DMS53 treated with DMSO at 0.1 percent for 48 hours (cell line): Measurements from ENCODE around the gene XAGE2.
"Not testable (repeated sequence)": the region's sequence is repeated elsewhere in the genome, so short reads cannot be mapped to it uniquely, and the experiment has no call there.

ENCODE experiments used
- DNase-seq: peaks from one replicate; lab custom pipeline; 2025; ENCODE audit not compliant: unreplicated experiment; lab: John Stamatoyannopoulos, UW

XAGE2 gene, protein sequence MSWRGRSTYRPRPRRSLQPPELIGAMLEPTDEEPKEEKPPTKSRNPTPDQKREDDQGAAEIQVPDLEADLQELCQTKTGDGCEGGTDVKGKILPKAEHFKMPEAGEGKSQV

DNA sequence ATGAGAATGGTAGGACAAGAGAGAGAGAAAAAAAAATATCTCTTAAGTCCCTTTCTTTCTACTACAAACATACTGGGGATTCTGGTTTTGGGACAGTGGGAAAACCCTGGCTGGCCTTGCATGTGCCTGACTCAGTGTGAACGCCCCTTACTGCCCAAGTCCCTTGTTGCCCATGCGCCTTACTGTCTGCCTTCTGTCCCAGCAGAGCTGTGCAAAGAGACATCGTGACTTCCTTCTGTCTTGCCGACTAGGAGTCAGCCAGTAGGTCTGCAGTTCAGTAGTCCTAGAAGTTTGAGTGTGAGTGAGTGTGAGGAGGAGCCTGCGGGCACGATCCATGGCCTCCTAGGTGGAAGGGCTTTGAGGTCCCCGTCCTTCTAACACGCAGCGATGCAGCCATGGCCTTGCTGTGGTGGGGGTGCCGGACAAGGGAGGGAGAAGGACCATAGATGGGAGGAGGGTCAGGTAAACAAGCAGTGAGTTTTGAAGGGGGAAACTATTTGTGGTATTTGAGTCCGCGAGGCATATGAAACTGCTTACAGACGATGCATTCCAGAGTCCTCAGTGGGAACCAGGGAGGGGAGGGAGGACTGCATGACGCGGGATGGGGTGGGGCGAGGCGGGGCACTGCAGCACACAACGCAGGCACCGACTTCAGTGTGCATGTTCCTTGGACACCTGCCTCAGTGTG is at the start of gene XAGE2:
XAGE2 (plus strand) TSS at position 654 of the 688 bp plus-strand sequence. CDS start 994 bp downstream, outside the sequence.
- DNase-seq, result no peak

DNA sequence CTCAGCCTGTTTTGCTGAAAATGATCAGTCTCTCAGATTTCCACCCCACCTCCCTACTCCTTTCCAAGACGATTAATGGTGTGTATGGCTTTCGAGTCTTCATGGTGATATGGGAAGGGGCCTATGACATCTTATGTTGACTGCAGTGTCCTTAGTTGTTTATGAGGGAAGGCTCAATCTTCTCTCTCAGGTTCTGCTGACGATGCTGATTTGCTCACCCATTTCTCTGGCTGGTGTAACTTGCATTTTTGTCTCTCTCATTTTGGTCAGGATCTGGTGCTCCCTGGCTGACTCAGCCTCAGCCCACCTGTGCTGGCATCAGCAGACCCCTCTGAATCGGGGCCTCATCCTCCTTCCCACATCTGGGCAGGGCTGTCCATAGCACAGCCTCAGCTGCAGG is 31.4 kb upstream of the XAGE2 start:
- no peak for DNase-seq

DNA sequence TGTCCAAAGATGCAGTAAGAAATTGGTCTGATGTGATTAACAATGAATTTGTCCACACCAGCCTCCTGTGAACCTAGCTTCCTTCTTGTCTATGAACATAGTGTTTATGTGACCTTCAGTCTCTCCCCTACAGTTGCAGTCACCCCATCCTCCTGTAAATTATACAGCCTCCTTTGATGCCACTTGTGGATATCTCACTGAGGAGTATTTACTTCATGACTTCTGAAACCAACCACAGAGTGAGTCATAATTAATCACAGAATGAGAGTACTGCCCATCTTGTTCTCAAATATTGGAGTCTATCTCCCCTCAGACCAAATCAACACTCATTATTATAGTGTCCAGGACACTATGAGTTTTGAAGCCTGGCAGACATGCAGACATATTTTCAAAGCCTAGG is 27.3 kb upstream of the XAGE2 start:
- no peak for DNase-seq

DNA sequence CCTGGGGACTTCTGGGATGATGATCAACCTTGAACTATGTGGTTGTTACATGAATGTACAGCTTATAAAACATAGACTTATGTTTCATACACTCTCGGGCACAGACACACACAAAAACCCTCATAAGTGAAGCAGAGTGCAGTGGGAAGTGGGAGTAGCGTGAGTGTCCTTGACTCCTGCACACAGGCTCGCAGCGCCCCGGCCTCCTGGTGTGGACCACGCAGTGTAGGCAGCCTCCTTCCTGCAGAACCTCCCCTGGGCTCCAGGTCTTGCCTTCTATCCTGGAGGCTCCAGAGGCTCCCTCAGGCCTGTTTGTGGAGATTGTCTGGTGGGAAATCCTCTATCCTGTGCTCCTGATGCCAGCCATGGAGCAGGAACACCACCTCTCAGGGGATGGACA is 25.7 kb upstream of the XAGE2 start:
- not testable (repeated sequence) for DNase-seq

DNA sequence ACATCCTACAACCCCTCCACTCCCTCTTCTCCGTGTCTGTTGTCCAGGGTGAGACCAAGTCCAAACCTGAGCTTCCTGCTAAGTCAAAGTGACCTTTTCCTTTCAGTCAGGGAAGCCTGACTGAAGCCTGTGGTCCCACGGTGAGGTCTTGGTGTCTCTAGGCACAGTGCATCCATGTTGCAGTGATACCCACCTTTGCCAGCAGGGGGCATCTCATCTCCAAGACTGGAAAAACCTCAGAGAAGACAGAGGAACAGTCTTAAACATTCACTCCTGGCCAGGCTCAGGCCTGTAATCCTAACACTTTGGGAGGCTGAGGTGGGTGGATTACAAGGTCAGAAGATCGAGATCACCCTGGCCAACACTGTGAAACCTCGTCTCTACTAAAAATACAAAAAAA is 23.4 kb upstream of the XAGE2 start:
- not testable (repeated sequence) for DNase-seq

DNA sequence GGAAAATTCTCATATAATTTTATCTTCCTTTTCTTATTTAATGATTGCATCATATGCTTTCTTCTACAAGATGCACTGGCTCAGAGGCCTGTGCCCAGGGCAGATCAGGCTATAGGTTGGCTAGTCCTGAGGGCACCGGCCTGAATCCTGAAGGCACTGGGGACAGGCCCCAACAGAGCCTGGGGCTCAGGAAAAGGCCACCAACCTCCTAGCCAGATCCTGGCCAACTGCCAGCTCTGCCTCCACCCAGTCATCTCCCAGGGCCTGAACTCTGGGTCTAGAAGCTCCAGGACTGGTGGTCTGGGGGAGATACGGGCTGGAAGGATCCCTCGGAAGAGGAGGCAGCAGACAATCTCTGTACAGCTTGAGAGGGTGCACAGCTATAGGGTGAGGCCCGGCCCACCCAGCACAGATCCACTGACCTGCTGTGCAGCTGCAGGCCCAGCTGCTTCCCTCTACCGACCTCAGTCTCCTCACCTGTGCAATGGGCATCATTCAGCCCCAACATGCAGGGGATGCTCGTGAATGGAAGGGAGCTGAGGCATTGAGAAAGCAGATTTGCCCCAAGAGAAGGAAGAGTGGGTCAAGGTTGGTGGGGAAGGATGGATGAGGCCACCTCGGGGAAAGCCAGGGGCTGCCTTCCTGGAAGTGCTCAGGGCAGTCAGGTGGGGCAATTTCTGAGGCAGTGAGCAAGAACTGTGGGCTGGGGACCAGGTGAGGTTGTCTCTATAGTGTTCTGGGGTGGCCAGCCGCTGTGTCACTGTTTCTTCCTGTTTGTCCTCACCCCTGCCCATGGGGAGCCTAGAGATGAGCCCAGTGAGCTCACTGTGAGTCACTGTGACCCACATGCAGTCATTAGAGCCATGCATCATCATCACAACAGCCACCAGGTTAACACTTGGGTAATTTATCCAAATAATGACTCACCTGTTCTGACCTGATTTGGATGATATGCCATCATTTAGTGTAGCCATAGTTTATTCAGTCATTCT is 22.4 kb upstream of the XAGE2 start:
- DNase-seq, result no peak

DNA sequence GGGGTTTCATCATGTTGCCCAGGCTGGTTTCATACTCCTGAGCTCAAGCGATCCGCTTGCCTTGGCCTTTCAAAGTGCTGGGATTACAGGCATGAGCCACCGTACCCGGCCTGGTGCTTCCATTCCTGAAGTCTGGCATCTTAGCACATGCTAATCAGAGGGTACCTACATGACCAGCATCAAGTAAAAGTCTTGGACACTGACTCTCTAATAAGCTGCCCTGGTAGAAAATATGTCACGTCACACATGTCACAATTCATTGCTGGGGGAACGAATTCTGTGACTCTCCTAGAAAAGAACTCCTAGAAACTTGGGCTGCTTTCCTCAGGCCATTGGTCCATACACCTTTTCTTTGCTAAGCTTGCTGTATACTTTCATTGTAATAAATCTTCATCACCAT is 19.1 kb upstream of the XAGE2 start:
- DNase-seq, result no peak

DNA sequence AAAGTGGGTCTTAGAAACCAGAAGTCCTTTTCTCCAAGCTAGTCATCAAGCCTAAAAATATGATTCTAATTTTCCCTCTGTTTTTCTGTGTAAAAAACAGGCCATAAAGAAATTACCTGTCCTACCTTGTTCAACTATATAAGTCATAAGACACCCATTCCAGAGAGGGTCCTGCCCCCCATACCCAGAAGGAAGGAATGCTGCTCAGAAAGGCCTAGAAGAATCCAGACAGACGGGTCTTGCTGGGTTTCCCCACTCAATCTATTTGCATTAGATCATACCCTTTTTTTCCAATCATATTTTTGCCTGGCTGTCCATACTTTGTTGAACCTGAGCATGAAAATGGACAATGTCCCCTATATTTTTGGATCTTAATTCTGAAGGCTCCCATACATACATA is 16.3 kb upstream of the XAGE2 start:
- no peak for DNase-seq

DNA sequence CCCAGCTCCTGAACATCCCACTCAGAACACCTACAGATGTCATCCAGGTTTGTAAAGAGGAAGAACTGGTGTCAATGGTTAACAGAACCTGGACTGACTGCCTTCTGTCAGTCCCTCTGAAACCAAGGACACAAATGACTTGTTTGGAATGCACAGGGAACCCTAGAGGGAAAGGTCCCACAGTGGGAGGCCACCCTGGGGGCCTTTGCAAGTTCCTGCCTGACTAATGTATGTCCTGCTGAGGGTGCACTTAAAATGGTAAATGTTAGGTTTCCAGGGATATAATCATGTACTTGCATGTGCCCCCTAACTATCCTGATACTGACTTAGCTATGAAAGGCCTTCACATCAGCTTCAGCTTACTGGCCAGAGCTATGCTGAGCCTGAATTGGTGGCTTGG is 15.0 kb upstream of the XAGE2 start:
- DNase-seq, result no peak

DNA sequence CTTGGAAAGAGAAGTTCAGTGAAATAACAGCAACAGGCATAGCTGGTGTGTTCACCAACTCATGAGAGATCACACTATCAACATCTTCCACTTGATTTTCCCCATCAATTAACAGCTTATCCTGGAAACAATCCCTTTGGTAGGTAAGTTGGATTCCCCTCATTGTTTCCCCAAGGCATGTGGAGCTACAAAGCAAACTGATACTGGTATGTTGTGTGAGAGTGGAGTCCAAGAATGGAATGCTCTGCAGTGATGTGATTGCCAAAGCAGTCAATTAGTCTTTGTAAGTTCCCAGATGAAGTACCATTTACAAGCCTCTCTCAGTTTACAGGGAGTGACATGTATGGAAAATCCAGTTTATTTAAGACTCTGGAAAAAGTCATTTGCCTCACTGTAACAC is 13.7 kb upstream of the XAGE2 start:
- no peak for DNase-seq

DNA sequence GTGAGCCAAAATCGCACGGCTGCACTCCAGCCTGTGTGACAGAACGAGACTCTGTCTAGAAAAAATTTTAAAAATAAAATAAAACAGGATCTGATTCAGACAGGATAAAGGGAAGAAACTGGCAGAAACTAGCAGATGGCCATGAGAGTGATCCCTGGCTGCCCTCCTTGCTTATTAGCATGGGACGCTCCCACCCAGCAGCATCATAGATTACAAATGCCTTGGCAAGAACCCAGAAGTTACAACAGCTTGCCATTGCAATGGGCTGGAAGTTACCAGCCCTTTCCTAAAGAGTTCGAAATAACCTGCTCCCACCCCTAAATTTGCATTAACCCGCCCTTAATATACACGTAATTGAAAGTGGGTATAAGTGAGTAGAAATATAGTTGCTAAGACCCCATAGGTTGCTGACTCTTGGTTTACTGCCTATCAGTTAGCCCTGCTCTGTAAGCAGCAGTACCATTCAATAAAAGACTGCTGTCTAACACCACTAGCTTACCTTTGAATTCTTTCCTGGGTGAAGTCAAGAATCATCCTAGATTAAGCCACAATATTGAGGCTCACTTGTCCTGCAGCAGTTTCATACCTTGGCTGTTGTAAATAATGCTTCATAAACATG is 9.1 kb upstream of the XAGE2 start:
- DNase-seq, result no peak

DNA sequence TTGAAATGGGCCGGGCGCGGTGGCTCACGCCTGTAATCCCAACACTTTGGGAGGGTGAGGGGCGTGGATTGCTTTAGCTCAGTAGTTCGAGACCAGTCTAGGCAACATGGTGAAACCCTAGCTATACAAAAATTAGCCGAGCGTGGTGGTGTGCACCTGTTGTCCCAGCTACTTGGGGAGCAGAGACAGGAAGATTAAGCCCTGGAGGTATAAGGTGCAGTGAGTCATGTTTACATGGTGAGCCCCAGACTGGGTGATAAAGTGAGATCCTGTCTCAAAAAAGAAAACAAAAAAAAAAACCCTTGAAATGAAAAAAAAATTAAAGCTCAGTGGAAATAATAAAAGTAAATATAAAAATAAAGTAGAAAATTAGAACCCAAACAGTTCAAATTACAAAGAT is 6.9 kb upstream of the XAGE2 start:
- DNase-seq, result no peak

DNA sequence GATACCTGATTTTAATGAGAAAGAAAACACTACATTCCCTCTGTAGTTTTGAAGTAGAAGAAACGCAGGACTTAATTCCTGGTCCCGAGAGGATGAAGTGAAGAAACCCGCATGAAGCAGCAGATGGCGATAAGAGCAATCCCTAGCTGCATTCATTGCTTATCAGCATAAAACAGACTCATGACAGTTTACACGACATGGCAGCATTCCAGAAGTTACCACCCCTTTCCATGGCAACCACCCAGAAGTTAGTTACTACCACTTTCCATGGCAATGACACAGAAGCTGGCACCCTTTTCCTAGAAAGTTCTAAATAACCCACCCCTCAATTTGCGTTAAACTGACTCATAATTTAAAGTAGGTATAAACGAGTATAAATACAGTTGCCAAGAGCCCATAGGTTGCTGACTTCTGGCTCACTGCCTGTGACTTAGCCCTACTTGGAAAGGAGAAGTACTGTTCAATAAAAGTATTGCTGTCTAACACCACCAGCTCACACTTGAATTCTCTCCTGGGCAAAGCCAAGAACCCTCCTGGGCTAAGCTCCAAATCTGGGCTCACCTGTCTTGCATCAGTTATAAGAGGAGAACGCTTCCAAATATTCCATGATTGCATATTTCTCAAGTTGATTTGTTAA is 5.5 kb upstream of the XAGE2 start:
- DNase-seq, result no peak

DNA sequence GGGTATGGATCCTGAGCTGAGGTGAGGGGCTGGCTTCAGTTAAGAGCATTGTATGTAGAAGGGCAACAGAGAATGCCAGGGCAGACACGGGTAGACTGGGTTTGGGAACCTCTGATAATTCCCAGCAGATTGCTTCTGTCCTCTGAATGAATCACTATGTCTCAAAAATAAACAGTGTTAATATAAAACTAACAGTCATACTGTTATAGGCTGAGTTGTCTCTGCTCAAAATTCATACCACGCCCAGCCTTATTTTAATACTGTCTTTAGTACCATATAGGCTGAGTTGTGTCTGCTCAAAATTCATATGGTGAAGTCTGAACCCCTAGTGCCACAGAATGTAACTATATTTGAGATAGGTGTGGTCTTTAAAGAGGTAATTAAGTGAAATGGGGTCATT is 10.0 kb downstream of the XAGE2 start:
- no peak for DNase-seq

DNA sequence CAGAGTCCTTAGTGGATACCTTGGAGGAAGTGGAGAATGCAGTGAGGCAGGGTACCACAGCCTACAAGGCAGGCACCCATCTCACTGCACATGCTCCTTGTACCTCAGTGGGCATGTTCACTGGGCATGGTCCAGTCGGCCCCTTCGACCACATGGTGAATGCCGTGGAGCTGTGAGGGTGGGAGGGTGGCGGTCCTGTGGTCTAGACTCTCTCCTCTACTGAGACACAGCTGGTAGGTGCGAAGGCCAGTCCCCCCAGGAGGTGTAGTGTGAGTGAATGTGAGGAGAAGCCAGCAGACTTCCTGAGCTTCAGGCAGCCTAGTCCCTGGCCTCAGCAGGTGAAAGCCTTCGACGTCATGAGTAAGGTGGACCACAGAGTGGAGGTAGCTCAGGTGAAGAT is 12.2 kb downstream of the XAGE2 start:
- DNase-seq, result no peak

DNA sequence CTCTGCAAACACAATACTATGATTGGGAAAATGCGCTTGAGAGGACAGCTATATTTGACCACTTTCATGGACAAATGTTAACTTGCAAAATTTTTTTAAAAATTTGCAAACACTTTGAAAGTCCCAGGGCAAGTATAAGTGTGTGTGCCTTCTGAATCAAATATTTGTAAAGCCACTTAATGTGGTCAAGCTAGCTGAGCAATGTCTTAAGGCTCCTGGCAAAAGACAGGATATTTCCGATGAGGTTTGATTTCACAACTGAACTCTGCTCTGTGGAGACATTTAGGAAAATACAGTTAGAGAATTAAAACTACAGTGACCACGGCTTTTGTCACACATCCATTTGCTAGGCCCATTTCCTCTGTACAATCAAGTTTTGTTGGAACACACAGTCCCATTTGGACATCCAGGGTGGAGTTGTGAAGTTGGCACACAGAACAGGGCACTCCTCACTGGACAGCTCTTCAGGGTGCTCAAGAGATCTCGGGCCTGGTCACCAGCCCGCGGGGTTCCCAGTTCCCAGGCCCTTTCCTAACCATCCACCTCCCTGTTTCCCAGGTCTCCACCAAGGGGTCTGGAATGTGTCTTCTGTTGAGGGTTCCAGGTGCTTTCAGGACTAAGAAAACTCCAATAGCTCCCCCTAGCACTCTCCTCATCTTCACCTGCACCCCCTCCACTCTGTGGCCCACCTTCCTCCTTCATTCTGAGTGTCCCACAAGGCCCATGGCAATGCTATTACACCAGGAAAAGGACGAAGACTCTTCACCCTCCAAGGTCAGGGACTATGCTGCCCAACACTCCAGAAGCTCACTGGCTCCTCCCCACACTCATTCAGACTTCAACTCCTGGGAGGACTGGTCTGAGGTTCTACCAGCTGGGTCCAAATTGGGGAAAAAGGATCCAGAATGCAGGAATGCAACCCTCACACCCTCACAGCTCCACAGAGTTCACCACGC is 41.9 kb downstream of the XAGE2 start:
- DNase-seq, result no peak

DNA sequence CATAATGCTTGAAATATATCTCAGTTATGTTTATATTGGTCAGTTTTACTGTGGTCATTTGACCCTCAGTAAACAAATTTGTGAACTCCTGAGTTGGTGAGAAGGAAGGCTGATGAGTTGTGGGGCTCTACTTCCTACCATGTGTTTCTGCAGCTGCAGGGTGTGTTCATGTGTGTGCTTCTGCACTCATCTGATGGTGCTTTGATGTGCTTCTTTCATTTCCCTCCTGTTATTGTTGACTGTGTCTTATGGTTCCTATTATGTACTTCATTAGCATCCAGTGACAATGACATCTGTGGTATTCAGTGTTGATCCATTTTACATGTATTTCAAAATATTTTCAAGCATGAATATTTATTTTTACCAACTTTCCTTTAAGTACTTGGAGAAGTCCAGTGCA is 46.5 kb downstream of the XAGE2 start:
- no peak for DNase-seq

DNA sequence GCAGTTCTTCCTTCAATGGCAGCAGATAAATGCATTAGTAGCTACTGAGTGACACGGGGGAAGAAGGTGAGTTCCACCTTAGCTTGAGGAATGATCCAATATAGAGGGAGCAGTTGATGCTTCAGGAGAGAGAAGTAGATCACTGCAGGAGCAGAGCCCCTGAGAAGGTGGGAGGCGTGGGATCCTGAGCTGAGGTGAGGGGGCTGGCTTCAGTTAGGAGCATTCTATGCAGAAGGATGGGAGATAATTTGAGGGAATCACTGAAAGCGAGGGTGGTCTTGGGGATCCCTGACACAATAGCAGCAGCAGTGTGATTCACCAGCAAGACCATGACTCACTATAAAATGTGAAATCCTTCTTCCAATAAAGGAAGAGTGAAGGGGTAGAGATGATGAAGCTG is 48.0 kb downstream of the XAGE2 start:
- DNase-seq, result no peak

DNA sequence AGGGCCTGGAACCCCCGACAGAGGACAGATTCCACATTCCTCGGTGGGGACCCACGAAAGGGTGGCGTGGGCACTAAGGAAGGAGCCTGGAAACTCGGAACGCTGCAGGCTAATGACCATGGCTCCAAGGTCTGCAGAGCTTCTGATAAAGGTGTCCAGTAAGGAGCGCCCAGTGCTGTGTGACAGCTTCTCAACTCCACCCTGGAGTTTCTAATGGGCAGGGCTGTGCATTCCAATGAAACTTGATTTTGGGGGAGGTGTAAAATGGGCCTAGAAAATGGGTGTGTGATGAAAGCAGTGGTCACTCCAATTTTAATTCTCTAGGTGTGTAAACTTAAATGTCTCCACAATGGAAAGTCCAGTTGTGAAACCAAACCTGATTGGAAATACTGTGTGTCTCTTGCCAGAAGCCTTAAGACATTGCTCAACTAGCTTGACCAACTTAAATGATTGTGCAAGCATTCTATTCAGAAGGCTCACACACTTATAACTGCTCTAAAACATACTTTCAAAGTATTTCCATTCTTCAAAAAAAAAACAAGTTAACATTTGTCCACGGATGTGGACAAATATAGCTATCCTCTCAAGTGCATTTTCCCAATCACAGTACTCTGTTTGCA is 52.1 kb downstream of the XAGE2 start:
- DNase-seq, result no peak

DNA sequence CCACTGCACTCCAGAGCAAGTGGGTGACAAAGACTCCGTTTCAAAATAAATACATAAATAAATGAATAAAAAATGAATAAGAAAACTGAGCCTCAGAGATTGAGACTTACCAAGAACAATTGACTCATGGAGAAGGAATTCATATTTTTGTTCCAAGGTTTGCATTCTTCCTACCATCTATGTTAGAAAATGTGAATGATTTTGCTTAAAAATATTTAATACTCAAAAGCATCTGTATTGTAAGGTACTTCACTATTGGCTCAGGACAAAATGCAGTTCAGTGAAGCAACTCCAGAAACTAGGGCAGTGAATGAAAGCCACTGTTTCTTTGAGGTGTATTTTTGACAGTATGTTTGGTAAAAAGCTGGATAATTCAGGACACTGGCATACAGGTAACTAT is 54.1 kb downstream of the XAGE2 start:
- DNase-seq, result no peak
